GM18907 (cell line): ENCODE data around the gene CCR3.

Source experiments
- ATAC-seq: cut with Tn5 transposase; IDR thresholded peaks from one replicate; pipeline ENCODE4 v1.9.1; 2021; ENCODE audit warnings: mild to moderate bottlenecking, moderate library complexity; ENCODE audit not compliant: unreplicated experiment

The CCR3 gene

GRCh38 chr3:46293991-46294833, 52.0 kb downstream of the CCR3 start:
- no peak for ATAC-seq

GRCh38 chr3:46296826-46297225, 54.6 kb downstream of the CCR3 start:
- no peak for ATAC-seq

DNA sequence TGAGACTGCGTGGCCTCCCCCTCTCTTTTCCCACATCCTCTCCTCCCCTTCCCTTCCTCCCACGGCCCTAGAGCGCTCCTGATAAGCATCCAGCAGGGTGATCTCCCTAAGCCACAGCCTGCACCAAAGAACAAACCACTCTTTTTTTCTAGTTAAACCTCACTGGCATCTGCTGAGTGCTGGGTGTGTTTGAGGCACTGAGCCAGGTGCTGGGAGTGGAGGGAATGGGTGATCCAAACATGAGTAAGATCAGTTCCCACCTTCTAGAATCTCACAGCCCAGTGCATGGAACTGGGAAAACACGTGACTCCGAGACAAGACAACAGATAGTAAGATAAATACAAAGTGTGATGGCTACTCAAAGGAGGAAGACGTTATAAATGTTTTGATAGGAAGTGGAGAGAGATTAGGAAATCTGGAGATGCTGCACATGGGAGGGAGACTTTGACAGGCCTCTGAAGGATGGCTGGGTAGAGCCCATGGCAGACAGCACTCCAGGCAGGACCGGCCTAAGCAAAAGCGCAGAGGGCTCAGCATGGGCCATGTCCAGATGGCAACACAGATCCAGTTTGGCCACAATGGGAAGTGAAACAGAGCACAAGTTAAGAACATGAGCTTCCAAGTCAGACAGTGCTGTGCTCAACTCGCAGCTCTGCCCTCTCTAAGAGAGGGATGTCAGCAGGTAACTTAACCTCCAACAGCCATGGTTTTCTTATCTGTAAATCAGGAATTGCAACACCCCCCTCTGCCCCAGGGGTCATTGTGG, 55.6 kb downstream of the CCR3 start:
- no peak for ATAC-seq

GRCh38 chr3:46298871-46299607, 56.8 kb downstream of the CCR3 start:
- ATAC-seq = no peak

DNA sequence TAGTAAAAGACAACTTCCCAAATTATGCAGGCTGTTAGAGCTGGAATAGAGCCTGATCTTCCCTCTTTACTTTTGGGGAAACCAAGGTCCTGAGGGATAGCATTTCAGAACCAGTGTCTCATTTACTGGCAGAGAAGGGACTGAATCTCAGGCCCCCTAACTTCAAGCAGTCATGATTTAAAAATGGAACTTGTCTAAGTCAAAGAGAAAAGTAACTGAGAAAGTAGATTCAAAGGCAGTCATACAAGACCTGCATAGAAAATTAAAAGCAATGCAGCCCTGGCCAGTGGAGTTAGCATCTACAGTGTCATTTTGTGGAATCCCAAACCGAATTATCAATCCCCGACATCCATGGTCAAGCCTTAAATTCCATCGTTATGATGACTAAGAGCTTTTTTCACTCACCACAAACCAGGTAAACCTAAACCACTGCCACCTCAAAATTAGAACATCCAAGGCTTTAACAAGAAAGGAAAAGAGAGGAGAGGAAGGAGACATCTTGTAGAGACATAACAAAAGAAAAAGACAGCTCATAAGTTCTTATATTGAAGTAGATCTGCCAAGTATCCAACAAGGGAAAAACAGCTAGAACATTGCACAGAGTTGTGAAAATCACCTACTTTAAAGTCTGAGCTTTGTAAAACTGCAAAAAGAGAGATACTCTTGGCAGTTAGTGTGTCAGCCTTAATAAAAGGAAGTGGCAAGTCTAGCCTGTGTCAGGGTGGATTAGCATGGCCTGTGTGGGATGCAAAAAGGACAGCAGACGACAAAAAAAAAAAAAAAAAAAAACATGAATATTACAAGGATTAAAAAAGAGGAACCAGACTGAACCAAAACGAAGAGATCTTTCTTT, 57.6 kb downstream of the CCR3 start:
- ATAC-seq = no peak

- ATAC-seq = no peak
Measured at GRCh38 chr3:46300461-46300789, 58.2 kb downstream of the CCR3 start.

DNA sequence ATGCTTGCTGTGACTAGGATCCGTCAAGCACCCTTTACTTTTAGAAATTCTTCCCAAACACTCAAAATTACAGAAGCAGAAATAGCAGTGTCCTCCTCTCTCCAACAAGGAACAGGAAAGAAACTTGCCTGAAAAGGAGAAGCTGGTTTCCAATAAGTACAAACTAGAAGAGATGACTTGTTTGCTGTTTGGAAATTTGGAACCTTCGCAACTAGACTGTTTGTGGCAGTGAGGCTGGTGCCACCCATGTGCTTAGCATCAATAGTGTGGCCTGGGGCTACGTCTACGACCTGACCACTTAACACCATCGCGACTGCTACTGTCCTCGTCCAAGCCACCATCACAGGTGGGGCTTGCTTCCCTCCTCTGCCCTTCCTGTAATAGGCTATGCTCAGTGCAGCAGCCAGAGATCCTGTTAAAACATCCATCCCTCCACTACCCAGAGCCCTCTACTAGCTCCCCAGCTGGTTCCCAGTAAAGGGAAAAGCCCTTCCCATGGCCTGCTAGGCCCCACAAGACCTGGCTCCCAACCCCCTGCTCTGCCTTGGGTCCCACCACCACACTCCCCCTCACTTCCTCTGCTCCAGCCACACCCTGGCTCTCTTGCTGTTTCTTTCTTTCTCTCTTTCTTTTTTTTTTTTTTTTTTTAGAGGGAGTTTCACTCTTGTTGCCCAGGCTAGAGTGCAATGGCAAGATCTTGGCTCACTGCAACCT, 59.0 kb downstream of the CCR3 start:
- no peak for ATAC-seq

- ATAC-seq = no peak
Measured at GRCh38 chr3:46303240-46303639, 61.0 kb downstream of the CCR3 start.

DNA sequence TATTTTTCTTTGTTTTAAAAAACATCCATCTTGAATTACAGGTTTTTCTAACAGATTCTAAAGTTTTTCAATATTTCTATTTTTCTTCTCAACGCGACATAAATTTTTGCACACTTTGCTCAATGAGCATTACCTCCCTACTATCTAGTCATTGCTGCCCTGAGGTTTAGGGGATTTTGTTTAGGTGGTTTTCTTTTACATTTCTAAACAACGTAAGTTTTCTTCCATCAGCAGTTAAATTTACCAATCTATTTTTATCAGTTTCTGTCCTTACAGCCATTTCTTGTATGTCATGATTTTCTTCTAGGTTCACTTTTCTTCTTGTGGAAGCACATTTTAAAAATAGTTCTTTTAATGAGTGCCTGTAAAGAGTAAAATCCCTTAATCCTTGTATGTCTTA, 62.5 kb downstream of the CCR3 start:
- no peak for ATAC-seq

GRCh38 chr3:46312991-46313390, 70.7 kb downstream of the CCR3 start:
- no peak for ATAC-seq

DNA sequence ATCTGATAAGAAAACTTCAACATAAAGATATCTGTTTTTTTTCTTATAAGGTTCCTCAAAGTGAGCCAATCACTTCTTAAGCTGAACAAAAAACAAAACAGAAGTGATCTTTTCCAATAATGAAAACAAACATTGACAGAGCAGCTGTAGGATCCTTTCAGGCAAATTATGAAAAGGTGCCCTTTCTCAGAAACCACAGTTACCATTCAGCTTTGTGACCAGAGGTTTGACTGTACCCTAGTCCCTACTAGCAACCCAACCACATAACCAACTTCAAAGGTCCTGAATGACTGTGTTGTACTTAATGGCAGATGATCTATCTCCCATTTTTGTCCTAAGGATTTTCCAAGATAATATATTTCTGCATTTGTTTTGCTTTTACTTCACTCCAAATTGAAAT, 72.3 kb downstream of the CCR3 start:
- ATAC-seq = peak; percentile 56

GRCh38 chr3:46316206-46316605, 73.9 kb downstream of the CCR3 start:
- no peak for ATAC-seq
